HEK293 (cell line): ENCODE results near the gene PLCH2.
A peak's percentile ranks its signal among the peaks of the same experiment; 100 is the strongest.

Source experiments
- BCL11A ChIP-seq: fragments of 450-650 bp; formaldehyde crosslinking; IDR thresholded peaks from 2 replicates; pipeline ENCODE4 v1.5.1; 2016; ENCODE audit warnings: low read depth, missing biosample characterization, missing genetic modification characterization
- EGR2 ChIP-seq: fragments of 450-650 bp; formaldehyde crosslinking; IDR thresholded peaks from 2 replicates; pipeline ENCODE4 v1.5.1; 2016; ENCODE audit warnings: low read depth, missing biosample characterization, missing genetic modification characterization
- GFI1B ChIP-seq: fragments of 450-650 bp; formaldehyde crosslinking; IDR thresholded peaks from 2 replicates; pipeline ENCODE4 v1.5.1; 2016; ENCODE audit warnings: missing biosample characterization, missing genetic modification characterization
- GLI4 ChIP-seq: fragments of 450-650 bp; formaldehyde crosslinking; IDR thresholded peaks from 2 replicates; pipeline ENCODE4 v1.5.1; 2016; ENCODE audit warnings: missing biosample characterization, missing genetic modification characterization
- KLF1 ChIP-seq: fragments of 450-650 bp; formaldehyde crosslinking; IDR thresholded peaks from 2 replicates; pipeline ENCODE4 v1.5.1; 2016; ENCODE audit warnings: missing biosample characterization, missing genetic modification characterization
- SP7 ChIP-seq: fragments of 450-650 bp; formaldehyde crosslinking; IDR thresholded peaks from 2 replicates; pipeline ENCODE4 v1.5.1; 2016; ENCODE audit warnings: missing biosample characterization, missing genetic modification characterization
- TRIM28 ChIP-seq: IDR thresholded peaks from 2 replicates; pipeline ENCODE4 v1.6.1; 2011; ENCODE audit warnings: low read length, control low read depth, borderline replicate concordance
- WT1 ChIP-seq: fragments of 450-650 bp; formaldehyde crosslinking; IDR thresholded peaks from 2 replicates; pipeline ENCODE4 v1.5.1; 2016; ENCODE audit warnings: missing biosample characterization, missing genetic modification characterization
- YY1 ChIP-seq: fragments of 450-650 bp; formaldehyde crosslinking; IDR thresholded peaks from 2 replicates; pipeline ENCODE4 v1.5.1; 2018; ENCODE audit warnings: missing biosample characterization, missing genetic modification characterization
- ZEB2 ChIP-seq: fragments of 450-650 bp; formaldehyde crosslinking; IDR thresholded peaks from 2 replicates; pipeline ENCODE4 v1.5.1; 2016; ENCODE audit warnings: missing biosample characterization, missing genetic modification characterization
- ZNF132 ChIP-seq: fragments of 450-650 bp; formaldehyde crosslinking; IDR thresholded peaks from 2 replicates; pipeline ENCODE4 v1.5.1; 2017; ENCODE audit warnings: missing biosample characterization, missing genetic modification characterization, borderline replicate concordance
- ZNF16 ChIP-seq: fragments of 450-650 bp; formaldehyde crosslinking; IDR thresholded peaks from 2 replicates; pipeline ENCODE4 v1.5.1; 2016; ENCODE audit warnings: low read depth, missing biosample characterization, missing genetic modification characterization
- ZNF2 ChIP-seq: fragments of 450-650 bp; formaldehyde crosslinking; IDR thresholded peaks from 2 replicates; pipeline ENCODE4 v1.5.1; 2016; ENCODE audit warnings: missing biosample characterization, missing genetic modification characterization
- ZNF274 ChIP-seq, 2 experiments: fragments of 200-500 bp in 1 of 2; fragments of 450-650 bp in 1 of 2; sonication (Bioruptor generic) in 1 of 2; formaldehyde crosslinking in 1 of 2; IDR thresholded peaks; 2 replicates each; pipeline versions ENCODE4 v1.5.1 to v1.6.1; 2014 to 2016; ENCODE audit warnings: borderline replicate concordance in 1 of 2, inconsistent platforms in 1 of 2, low read length in 1 of 2, missing biosample characterization in 1 of 2, missing genetic modification characterization in 1 of 2
- ZNF350 ChIP-seq: fragments of 450-650 bp; formaldehyde crosslinking; IDR thresholded peaks from 2 replicates; pipeline ENCODE4 v1.5.0; 2017; ENCODE audit warnings: missing biosample characterization, mild to moderate bottlenecking, missing genetic modification characterization
- ZNF423 ChIP-seq: fragments of 450-650 bp; formaldehyde crosslinking; IDR thresholded peaks from 2 replicates; pipeline ENCODE4 v1.5.1; 2016; ENCODE audit warnings: missing biosample characterization, missing genetic modification characterization
- ZNF560 ChIP-seq: fragments of 450-650 bp; formaldehyde crosslinking; IDR thresholded peaks from 2 replicates; pipeline ENCODE4 v1.5.1; 2017; ENCODE audit warnings: missing biosample characterization, missing genetic modification characterization, borderline replicate concordance
- ZNF596 ChIP-seq: fragments of 450-650 bp; IDR thresholded peaks from 2 replicates; pipeline ENCODE4 v1.5.0; 2018; ENCODE audit warnings: missing biosample characterization, mild to moderate bottlenecking, missing genetic modification characterization, moderate library complexity
- TF ChIP-seq, protein P1 (sequence below): fragments of 450-650 bp; formaldehyde crosslinking; IDR thresholded peaks from 2 replicates; pipeline ENCODE4 v1.5.1; 2017; ENCODE audit warnings: missing biosample characterization, missing genetic modification characterization
- TF ChIP-seq, protein P2 (sequence below): fragments of 450-650 bp; formaldehyde crosslinking; IDR thresholded peaks from 2 replicates; pipeline ENCODE4 v1.5.1; 2016; ENCODE audit warnings: missing biosample characterization, missing genetic modification characterization, borderline replicate concordance
- TF ChIP-seq, protein P3 (sequence below): fragments of 450-650 bp; formaldehyde crosslinking; IDR thresholded peaks from 2 replicates; pipeline ENCODE4 v1.5.1; 2016; ENCODE audit warnings: missing biosample characterization, missing genetic modification characterization
- TF ChIP-seq, protein P4 (sequence below): fragments of 450-650 bp; IDR thresholded peaks from 2 replicates; pipeline ENCODE4 v1.5.1; 2018; ENCODE audit warnings: missing biosample characterization, mild to moderate bottlenecking, missing genetic modification characterization
- TF ChIP-seq, protein P5 (sequence below): fragments of 450-650 bp; formaldehyde crosslinking; IDR thresholded peaks from 2 replicates; pipeline ENCODE4 v1.5.1; 2016; ENCODE audit warnings: missing biosample characterization, missing genetic modification characterization
- TF ChIP-seq, protein P6 (sequence below): fragments of 450-650 bp; formaldehyde crosslinking; IDR thresholded peaks from 2 replicates; pipeline ENCODE4 v1.5.1; 2016; ENCODE audit warnings: missing biosample characterization, missing genetic modification characterization
- TF ChIP-seq, protein P7 (sequence below): fragments of 450-650 bp; formaldehyde crosslinking; IDR thresholded peaks from 2 replicates; pipeline ENCODE4 v1.5.1; 2016; ENCODE audit warnings: missing biosample characterization, missing genetic modification characterization

The PLCH2 gene

DNA sequence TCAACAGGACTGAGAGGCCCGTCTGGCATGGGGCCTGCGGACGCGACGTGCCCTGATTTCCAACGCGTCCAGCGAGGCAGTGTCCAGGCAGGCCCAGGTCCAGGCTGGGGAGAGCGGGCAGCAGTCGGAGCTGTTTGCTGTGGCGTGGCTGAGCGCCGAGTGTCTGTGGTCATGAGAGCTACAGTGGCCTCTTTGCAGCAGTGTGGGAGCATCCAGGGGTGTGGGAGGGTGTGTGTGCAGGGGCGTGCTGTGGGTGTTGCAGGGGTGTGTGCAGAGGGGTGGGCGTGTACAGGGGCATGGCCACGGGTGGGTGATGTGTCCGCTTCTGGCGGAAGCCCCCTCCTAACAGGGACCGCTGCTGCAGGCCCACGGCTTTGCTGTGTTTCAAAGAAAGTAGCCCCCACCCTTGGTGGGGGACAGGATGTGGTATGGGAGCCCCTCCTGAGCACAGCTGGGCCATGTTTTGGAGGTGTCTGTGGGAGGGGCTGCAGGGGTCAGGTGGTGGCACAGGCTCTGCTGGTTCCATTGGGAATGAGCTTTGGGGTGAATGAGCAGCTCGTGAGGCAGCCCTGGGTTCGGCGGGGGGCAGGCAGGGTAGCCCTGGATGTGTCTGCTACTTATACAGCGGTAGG lies 17.7 kb downstream of the PLCH2 start (continued):
- TF ChIP-seq, protein P1, sequence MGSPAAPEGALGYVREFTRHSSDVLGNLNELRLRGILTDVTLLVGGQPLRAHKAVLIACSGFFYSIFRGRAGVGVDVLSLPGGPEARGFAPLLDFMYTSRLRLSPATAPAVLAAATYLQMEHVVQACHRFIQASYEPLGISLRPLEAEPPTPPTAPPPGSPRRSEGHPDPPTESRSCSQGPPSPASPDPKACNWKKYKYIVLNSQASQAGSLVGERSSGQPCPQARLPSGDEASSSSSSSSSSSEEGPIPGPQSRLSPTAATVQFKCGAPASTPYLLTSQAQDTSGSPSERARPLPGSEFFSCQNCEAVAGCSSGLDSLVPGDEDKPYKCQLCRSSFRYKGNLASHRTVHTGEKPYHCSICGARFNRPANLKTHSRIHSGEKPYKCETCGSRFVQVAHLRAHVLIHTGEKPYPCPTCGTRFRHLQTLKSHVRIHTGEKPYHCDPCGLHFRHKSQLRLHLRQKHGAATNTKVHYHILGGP (tag by site-specific recombination): no peak
- TF ChIP-seq YY1: no peak
- no peak for TF ChIP-seq ZNF423 (tag by site-specific recombination)
- no peak for TF ChIP-seq ZNF132 (tag by site-specific recombination)
- no peak for TF ChIP-seq ZNF350 (tag by site-specific recombination)
- TF ChIP-seq ZNF596 (tag by site-specific recombination): no peak
- TF ChIP-seq ZEB2 (tag by site-specific recombination): no peak
- no peak for TF ChIP-seq ZNF2 (tag by site-specific recombination)
- TF ChIP-seq GLI4 (tag by site-specific recombination): no peak
- no peak for TF ChIP-seq BCL11A (tag by site-specific recombination)
- peak; percentile 100 for TF ChIP-seq KLF1
- TF ChIP-seq SP7 (tag by site-specific recombination): no peak
- no peak for TF ChIP-seq GFI1B (tag by site-specific recombination)
- TF ChIP-seq, protein P2, sequence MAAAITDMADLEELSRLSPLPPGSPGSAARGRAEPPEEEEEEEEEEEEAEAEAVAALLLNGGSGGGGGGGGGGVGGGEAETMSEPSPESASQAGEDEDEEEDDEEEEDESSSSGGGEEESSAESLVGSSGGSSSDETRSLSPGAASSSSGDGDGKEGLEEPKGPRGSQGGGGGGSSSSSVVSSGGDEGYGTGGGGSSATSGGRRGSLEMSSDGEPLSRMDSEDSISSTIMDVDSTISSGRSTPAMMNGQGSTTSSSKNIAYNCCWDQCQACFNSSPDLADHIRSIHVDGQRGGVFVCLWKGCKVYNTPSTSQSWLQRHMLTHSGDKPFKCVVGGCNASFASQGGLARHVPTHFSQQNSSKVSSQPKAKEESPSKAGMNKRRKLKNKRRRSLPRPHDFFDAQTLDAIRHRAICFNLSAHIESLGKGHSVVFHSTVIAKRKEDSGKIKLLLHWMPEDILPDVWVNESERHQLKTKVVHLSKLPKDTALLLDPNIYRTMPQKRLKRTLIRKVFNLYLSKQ (tag by site-specific recombination): no peak
- TF ChIP-seq, protein P3, sequence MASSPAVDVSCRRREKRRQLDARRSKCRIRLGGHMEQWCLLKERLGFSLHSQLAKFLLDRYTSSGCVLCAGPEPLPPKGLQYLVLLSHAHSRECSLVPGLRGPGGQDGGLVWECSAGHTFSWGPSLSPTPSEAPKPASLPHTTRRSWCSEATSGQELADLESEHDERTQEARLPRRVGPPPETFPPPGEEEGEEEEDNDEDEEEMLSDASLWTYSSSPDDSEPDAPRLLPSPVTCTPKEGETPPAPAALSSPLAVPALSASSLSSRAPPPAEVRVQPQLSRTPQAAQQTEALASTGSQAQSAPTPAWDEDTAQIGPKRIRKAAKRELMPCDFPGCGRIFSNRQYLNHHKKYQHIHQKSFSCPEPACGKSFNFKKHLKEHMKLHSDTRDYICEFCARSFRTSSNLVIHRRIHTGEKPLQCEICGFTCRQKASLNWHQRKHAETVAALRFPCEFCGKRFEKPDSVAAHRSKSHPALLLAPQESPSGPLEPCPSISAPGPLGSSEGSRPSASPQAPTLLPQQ (tag by site-specific recombination): no peak
- TF ChIP-seq ZNF16 (tag by site-specific recombination): no peak
- TF ChIP-seq, protein P4, sequence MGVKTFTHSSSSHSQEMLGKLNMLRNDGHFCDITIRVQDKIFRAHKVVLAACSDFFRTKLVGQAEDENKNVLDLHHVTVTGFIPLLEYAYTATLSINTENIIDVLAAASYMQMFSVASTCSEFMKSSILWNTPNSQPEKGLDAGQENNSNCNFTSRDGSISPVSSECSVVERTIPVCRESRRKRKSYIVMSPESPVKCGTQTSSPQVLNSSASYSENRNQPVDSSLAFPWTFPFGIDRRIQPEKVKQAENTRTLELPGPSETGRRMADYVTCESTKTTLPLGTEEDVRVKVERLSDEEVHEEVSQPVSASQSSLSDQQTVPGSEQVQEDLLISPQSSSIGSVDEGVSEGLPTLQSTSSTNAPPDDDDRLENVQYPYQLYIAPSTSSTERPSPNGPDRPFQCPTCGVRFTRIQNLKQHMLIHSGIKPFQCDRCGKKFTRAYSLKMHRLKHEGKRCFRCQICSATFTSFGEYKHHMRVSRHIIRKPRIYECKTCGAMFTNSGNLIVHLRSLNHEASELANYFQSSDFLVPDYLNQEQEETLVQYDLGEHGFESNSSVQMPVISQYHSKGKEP (tag by site-specific recombination): no peak
- TF ChIP-seq ZNF560: no peak
- TF ChIP-seq, protein P5, sequence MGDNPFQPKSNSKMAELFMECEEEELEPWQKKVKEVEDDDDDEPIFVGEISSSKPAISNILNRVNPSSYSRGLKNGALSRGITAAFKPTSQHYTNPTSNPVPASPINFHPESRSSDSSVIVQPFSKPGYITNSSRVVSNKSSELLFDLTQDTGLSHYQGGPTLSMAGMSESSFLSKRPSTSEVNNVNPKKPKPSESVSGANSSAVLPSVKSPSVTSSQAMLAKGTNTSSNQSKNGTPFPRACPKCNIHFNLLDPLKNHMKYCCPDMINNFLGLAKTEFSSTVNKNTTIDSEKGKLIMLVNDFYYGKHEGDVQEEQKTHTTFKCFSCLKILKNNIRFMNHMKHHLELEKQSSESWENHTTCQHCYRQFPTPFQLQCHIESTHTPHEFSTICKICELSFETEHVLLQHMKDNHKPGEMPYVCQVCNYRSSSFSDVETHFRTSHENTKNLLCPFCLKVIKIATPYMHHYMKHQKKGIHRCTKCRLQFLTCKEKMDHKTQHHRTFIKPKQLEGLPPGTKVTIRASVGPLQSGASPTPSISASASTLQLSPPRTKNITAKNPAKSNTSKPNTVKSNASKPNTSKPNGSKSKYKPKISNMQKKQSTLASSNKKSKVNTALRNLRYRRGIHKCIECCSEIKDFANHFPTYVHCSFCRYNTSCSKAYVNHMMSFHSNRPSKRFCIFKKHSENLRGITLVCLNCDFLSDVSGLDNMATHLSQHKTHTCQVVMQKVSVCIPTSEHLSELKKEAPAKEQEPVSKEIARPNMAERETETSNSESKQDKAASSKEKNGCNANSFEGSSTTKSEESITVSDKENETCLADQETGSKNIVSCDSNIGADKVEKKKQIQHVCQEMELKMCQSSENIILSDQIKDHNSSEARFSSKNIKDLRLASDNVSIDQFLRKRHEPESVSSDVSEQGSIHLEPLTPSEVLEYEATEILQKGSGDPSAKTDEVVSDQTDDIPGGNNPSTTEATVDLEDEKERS (tag by site-specific recombination): no peak
- TF ChIP-seq, protein P6, sequence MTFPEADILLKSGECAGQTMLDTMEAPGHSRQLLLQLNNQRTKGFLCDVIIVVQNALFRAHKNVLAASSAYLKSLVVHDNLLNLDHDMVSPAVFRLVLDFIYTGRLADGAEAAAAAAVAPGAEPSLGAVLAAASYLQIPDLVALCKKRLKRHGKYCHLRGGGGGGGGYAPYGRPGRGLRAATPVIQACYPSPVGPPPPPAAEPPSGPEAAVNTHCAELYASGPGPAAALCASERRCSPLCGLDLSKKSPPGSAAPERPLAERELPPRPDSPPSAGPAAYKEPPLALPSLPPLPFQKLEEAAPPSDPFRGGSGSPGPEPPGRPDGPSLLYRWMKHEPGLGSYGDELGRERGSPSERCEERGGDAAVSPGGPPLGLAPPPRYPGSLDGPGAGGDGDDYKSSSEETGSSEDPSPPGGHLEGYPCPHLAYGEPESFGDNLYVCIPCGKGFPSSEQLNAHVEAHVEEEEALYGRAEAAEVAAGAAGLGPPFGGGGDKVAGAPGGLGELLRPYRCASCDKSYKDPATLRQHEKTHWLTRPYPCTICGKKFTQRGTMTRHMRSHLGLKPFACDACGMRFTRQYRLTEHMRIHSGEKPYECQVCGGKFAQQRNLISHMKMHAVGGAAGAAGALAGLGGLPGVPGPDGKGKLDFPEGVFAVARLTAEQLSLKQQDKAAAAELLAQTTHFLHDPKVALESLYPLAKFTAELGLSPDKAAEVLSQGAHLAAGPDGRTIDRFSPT (tag by site-specific recombination): no peak
- peak; percentile 97 for TF ChIP-seq EGR2
- TF ChIP-seq WT1 (tag by site-specific recombination): no peak
- TF ChIP-seq TRIM28: no peak
- TF ChIP-seq ZNF274 (IDR thresholded peaks at IDR 0.05; ENCODE audit: low read length): no peak
- no peak for TF ChIP-seq ZNF274 (tag by site-specific recombination; IDR thresholded peaks at IDR 0.05; ENCODE audit: borderline replicate concordance)
- TF ChIP-seq, protein P7, sequence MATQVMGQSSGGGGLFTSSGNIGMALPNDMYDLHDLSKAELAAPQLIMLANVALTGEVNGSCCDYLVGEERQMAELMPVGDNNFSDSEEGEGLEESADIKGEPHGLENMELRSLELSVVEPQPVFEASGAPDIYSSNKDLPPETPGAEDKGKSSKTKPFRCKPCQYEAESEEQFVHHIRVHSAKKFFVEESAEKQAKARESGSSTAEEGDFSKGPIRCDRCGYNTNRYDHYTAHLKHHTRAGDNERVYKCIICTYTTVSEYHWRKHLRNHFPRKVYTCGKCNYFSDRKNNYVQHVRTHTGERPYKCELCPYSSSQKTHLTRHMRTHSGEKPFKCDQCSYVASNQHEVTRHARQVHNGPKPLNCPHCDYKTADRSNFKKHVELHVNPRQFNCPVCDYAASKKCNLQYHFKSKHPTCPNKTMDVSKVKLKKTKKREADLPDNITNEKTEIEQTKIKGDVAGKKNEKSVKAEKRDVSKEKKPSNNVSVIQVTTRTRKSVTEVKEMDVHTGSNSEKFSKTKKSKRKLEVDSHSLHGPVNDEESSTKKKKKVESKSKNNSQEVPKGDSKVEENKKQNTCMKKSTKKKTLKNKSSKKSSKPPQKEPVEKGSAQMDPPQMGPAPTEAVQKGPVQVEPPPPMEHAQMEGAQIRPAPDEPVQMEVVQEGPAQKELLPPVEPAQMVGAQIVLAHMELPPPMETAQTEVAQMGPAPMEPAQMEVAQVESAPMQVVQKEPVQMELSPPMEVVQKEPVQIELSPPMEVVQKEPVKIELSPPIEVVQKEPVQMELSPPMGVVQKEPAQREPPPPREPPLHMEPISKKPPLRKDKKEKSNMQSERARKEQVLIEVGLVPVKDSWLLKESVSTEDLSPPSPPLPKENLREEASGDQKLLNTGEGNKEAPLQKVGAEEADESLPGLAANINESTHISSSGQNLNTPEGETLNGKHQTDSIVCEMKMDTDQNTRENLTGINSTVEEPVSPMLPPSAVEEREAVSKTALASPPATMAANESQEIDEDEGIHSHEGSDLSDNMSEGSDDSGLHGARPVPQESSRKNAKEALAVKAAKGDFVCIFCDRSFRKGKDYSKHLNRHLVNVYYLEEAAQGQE: no peak
